PC-3 (cell line): ENCODE data around the gene NOL8. TPM values are rescaled to one million over a fixed set of nuclear protein-coding genes. Genes with fewer than 3 reads are reported as not detected.
A peak's percentile ranks its signal among the peaks of the same experiment; 100 is the strongest.

Source experiments
- ATAC-seq: fragments of 200-7000 bp; cut with Tn5 transposase; 2 replicates; pipeline ENCODE4 v1.9.1; 2020; ENCODE audit warnings: mild to moderate bottlenecking, moderate library complexity
- BruUV-seq: library from RNA; stranded (reverse); fragments of 400-500 nt; replicated peaks from 2 replicates; lab custom pipeline; 2021; lab: Mats Ljungman, UMichigan
- CTCF ChIA-PET: fragments of 300-600 bp; sonication (Branson Sonifier 250); formaldehyde crosslinking; loops from one replicate; lab custom pipeline; 2022; ENCODE audit warnings: antibody characterized with exemption; lab: Charles Lee
- POLR2A ChIA-PET: fragments of 300-600 bp; sonication (Branson Sonifier 250); formaldehyde crosslinking; loops from one replicate; lab custom pipeline; 2022; ENCODE audit warnings: antibody characterized with exemption; ENCODE audit not compliant: unreplicated experiment; lab: Charles Lee
- DNase-seq: peaks from one replicate; pipeline ENCODE4 v3.0.0-alpha.2; 2015
- H2AFZ ChIP-seq: fragments of 300-600 bp; sonication (generic); 2 replicates; pipeline ENCODE4 v1.6.0; 2016; ENCODE audit warnings: antibody characterized with exemption, low read length
- H3F3A ChIP-seq: fragments of 300-600 bp; sonication (generic); one replicate; pipeline ENCODE4 v1.6.0; 2017; ENCODE audit warnings: antibody characterized with exemption, low read length, control low read depth, mild to moderate bottlenecking; ENCODE audit not compliant: unreplicated experiment
- H3K27ac ChIP-seq: fragments of 300-600 bp; sonication (generic); 2 replicates; pipeline ENCODE4 v1.5.1; 2016; ENCODE audit warnings: mild to moderate bottlenecking, low read length
- H3K27me3 ChIP-seq: fragments of 300-600 bp; sonication (generic); 2 replicates; pipeline ENCODE4 v1.6.1; 2016; ENCODE audit warnings: low read length, mixed read lengths
- H3K36me3 ChIP-seq: fragments of 300-600 bp; sonication (generic); 2 replicates; pipeline ENCODE4 v1.6.1; 2016; ENCODE audit warnings: low read depth, mixed run types, low read length, mixed read lengths
- H3K4me1 ChIP-seq: fragments of 300-600 bp; sonication (generic); 2 replicates; pipeline ENCODE4 v1.5.1; 2016; ENCODE audit warnings: low read length; ENCODE audit not compliant: insufficient read depth
- H3K4me2 ChIP-seq: fragments of 300-600 bp; sonication (generic); 2 replicates; pipeline ENCODE4 v1.6.0; 2016; ENCODE audit warnings: low read length
- H3K4me3 ChIP-seq: fragments of 300-600 bp; sonication (generic); 2 replicates; pipeline ENCODE4 v1.5.1; 2016; ENCODE audit warnings: mild to moderate bottlenecking, low read length, mixed read lengths
- H3K79me2 ChIP-seq: fragments of 300-600 bp; sonication (generic); 2 replicates; pipeline ENCODE4 v1.6.1; 2017; ENCODE audit warnings: low read length, mixed read lengths
- H3K9ac ChIP-seq: fragments of 300-600 bp; sonication (generic); 2 replicates; pipeline ENCODE4 v1.6.0; 2016; ENCODE audit warnings: mild to moderate bottlenecking, low read length
- H3K9me2 ChIP-seq: fragments of 300-600 bp; sonication (generic); replicated peaks from 2 replicates; pipeline ENCODE4 v1.6.1; 2016; ENCODE audit warnings: mixed run types, low read length, mixed read lengths
- H3K9me3 ChIP-seq: fragments of 300-600 bp; sonication (generic); 2 replicates; pipeline ENCODE4 v1.6.1; 2016; ENCODE audit warnings: low read length, mixed read lengths
- H4K20me1 ChIP-seq: fragments of 300-600 bp; sonication (generic); 2 replicates; pipeline ENCODE4 v1.6.1; 2016; ENCODE audit warnings: low read length, mixed read lengths
- CTCF ChIP-seq: fragments of 300-600 bp; sonication (generic); conservative IDR thresholded peaks from 2 replicates; pipeline ENCODE4 v1.5.1; 2017; ENCODE audit warnings: antibody characterized with exemption, low read depth, mild to moderate bottlenecking, low read length
- EZH2 ChIP-seq: fragments of 300-600 bp; sonication (generic); IDR thresholded peaks from one replicate; pipeline ENCODE4 v1.6.1; 2017; ENCODE audit warnings: antibody characterized with exemption, mild to moderate bottlenecking, low read length; ENCODE audit not compliant: unreplicated experiment
- EZH2phosphoT487 ChIP-seq: fragments of 300-600 bp; sonication (generic); IDR thresholded peaks from 2 replicates; pipeline ENCODE4 v1.6.1; 2018; ENCODE audit warnings: mild to moderate bottlenecking, antibody characterized with exemption, low read length, borderline replicate concordance
- intact Hi-C: fragments of 100-400 bp; cut with micrococcal nuclease; formaldehyde crosslinking; loops from 2 replicates; pipeline ENCODE4 v1.9.0; 2023
- total RNA-seq: library from RNA; depleted of rRNA; stranded (reverse); fragments of >200 nt; gene quantifications from 2 replicates; pipeline ENCODE4 v1.2.3, GENCODE V29; 2014

Gene NOL8
- total RNA-seq, 1 experiment from 2014 or later: 21.0 TPM

GRCh38 chr9:92327283-92327850 is 2.2 kb upstream of the NOL8 start:
- H3K4me1 ChIP-seq: peaks cover 10% of the 10 kb centered on the region; the same call in 1 of the 2 replicates
- intact Hi-C loops: loop anchor here (5.0 kb wide), 1 partner anchor 110 kb away; no protein-coding TSS in a partner anchor
- ATAC-seq (no peak), DNase-seq (no peak)
- no peaks in the 10 kb centered on the region for H3F3A ChIP-seq
- H3K36me3 ChIP-seq: no peaks in the 10 kb centered on the region; the same call in 1 of the 2 replicates
- H3K27me3 ChIP-seq: no peaks in the 10 kb centered on the region
- H3K79me2 ChIP-seq: peaks cover 49% of the 10 kb centered on the region
- H3K27ac ChIP-seq: no peak overlapping the region
- H3K9me3 ChIP-seq: no peaks in the 10 kb centered on the region
- peak overlapping the region; percentile 79; the same call in 1 of the 2 replicates for H3K4me3 ChIP-seq
- ChIA-PET POLR2A (no interaction called here), CTCF (interaction anchor here (1.0 to 1.4 kb wide), 3 partner anchors 82 to 120 kb away, joined by 3 to 10 read pairs (median 6); no protein-coding TSS in a partner anchor)
- no peak overlapping the region for H2AFZ ChIP-seq
- no TSS peak for BruUV-seq
- no peak for TF ChIP-seq EZH2
- no peak for TF ChIP-seq EZH2phosphoT487
- TF ChIP-seq CTCF: no peak
- H3K9me2 ChIP-seq: no peaks in the 10 kb centered on the region
- peak overlapping the region; percentile 91 for H3K4me2 ChIP-seq
- no peaks in the 10 kb centered on the region for H4K20me1 ChIP-seq
- no peak overlapping the region for H3K9ac ChIP-seq

GRCh38 chr9:92325991-92326500 is 896 bp upstream of the NOL8 start:
- TSS peak; percentile 45 for BruUV-seq
- no peak for TF ChIP-seq CTCF
- Histone ChIP-seq H3K4me2 (peak overlapping the region; percentile 91), H3K9me3 (no peaks in the 10 kb centered on the region), H3K4me1 (peaks cover 10% of the 10 kb centered on the region; the same call in 1 of the 2 replicates), H3K4me3 (peak overlapping the region; percentile 79), H3K9ac (peak overlapping the region; percentile 97), H3K27ac (peak overlapping the region; percentile 91), H2AFZ (peak overlapping the region; percentile 84), H3K27me3 (no peaks in the 10 kb centered on the region), H3F3A (no peaks in the 10 kb centered on the region), H3K79me2 (peaks cover 49% of the 10 kb centered on the region), H3K9me2 (no peaks in the 10 kb centered on the region), H3K36me3 (no peaks in the 10 kb centered on the region; the same call in 1 of the 2 replicates), H4K20me1 (no peaks in the 10 kb centered on the region)
- ChIA-PET CTCF (no interaction called here), POLR2A (interaction anchor here (1.5 kb wide), 1 partner anchor 344 kb away, joined by 3 read pairs; the partner anchor contains the start of gene IPPK)
- intact Hi-C loops: loop anchor here (5.0 kb wide), 1 partner anchor 111 kb away; no protein-coding TSS in a partner anchor
- DNase-seq (peak; percentile 22), ATAC-seq (peak; percentile 16)

GRCh38 chr9:92324889-92325268 is 271 bp downstream of the NOL8 start:
- Histone ChIP-seq H3K9me3 (no peaks in the 10 kb centered on the region), H3K27me3 (no peaks in the 10 kb centered on the region), H3K79me2 (peaks cover 49% of the 10 kb centered on the region), H3K9ac (peak overlapping the region; percentile 97), H3K27ac (peak overlapping the region; percentile 91), H3F3A (no peaks in the 10 kb centered on the region), H2AFZ (peak overlapping the region; percentile 84), H3K4me3 (peak overlapping the region; percentile 79), H3K4me1 (peaks cover 10% of the 10 kb centered on the region; the same call in 1 of the 2 replicates), H3K36me3 (peaks cover 3% of the 10 kb centered on the region; the same call in 1 of the 2 replicates), H3K9me2 (no peaks in the 10 kb centered on the region), H4K20me1 (no peaks in the 10 kb centered on the region), H3K4me2 (peak overlapping the region; percentile 91)
- BruUV-seq: TSS peak; percentile 77
- intact Hi-C loops: loop anchor here (5.0 kb wide), 1 partner anchor 112 kb away; no protein-coding TSS in a partner anchor
- ATAC-seq (peak; percentile 32), DNase-seq (no peak)
- POLR2A ChIA-PET: interaction anchor here (1.5 kb wide), 1 partner anchor 345 kb away, joined by 3 read pairs; the partner anchor contains the start of gene IPPK
- TF ChIP-seq EZH2phosphoT487: no peak
- TF ChIP-seq CTCF: no peak
- no peak for TF ChIP-seq EZH2
- CTCF ChIA-PET: no interaction called here
